NCI-H2107 treated with DMSO at 0.1 percent for 48 hours (cell line): ENCODE measurements around the gene H19.

Experiments used
- DNase-seq: peaks from one replicate; lab custom pipeline; 2025; ENCODE audit not compliant: unreplicated experiment; lab: John Stamatoyannopoulos, UW

Gene H19

DNA sequence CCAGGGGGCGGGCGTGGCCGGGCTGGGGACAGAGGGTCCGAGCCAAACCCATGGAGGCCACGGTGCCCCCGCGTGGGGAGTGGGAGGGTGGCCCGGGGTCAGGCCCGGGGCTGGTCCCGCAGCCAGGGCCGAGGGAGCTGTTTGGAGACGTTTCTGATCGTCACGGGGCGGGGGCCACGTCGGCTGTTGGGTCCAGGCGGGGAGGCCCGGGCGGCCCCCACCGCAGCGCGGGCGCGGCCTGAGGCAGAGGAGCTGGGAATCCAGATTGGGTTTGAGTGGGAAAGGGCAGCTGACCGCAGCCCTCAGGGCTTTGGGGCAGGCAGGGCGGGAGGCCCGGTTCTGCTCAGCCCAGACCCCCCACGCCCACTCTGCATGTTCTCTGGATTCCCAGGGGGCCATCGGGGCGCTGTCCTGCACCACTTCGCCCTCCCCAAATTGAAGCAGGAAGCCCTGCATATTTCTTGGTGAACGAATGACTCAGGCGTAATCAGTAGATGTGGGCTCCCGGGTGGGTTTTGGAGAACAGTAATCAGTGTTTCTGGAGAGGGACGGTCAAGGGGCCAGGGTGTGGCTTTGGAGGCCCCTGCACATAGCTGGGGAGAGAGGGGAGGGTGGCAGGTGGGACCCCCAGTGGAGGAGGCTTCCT is 49.9 kb downstream of the H19 start:
- no peak for DNase-seq

DNA sequence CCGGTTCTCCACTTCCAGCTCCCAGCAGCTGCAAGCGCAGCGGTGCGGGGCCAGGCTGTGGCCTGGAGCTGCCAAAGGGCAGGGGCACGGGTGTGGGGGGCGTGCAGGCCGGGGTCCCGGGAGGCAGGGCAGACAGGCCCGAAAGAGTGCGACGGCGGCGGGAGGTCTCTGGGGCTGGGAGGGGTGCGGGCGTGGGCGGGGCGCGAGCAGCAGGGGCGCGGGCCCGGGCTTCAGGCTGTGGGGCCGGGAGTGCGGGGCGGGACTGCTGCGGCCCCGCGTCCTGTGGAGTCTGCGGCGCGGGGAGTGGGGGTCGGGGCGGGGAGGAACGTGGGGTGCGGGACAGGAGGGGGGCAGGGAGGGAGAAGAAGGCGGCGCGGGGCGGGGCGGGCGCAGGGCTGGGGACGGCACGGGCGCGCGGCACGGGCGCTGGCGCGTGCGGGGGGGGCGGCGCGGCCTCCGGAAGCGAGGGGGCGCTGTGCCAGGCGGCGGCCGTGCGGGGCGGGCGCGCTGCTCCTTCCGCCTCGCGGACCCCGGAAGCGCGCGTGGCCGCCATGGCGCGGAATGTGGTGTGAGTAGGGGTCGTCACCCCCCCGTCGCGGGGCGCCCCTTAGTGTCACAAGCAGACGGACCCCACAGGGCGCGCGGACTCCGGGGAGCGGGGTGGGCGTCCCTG is 50.7 kb downstream of the H19 start, which contains the start of gene MRPL23:
Gene MRPL23, plus strand, starts transcription at position 521 of the 673 bp plus-strand sequence. Its CDS starts 31 bp downstream, at position 552.
- DNase-seq: no peak
